Colon (tissue), 2 donors: ENCODE measurements around the gene CDKAL1.
"Not testable (repeated sequence)": the region's sequence is repeated elsewhere in the genome, so short reads cannot be mapped to it uniquely, and the experiment has no call there.

Experiments used
- FAIRE-seq: peaks from 2 replicates; lab custom pipeline; 2012; peaks lifted over from hg19 to GRCh38; lab: Jason Lieb, UNC
- donor health status: control.
- donor health status: control.

The CDKAL1 gene

GRCh38 chr6:21182589-21182988, 648.3 kb downstream of the CDKAL1 start:
- no peak for FAIRE-seq

GRCh38 chr6:21185861-21186478, 651.7 kb downstream of the CDKAL1 start:
- no peak for FAIRE-seq

GRCh38 chr6:21186479-21187055, 652.3 kb downstream of the CDKAL1 start:
- no peak for FAIRE-seq

- no peak for FAIRE-seq
Measured at GRCh38 chr6:21187485-21187884, 653.2 kb downstream of the CDKAL1 start.

GRCh38 chr6:21188505-21189223, 654.4 kb downstream of the CDKAL1 start:
- no peak for FAIRE-seq

- no peak for FAIRE-seq
Measured at GRCh38 chr6:21189759-21190158, 655.5 kb downstream of the CDKAL1 start.

GRCh38 chr6:21190701-21191100, 656.4 kb downstream of the CDKAL1 start:
- no peak for FAIRE-seq

GRCh38 chr6:21193790-21194475, 659.7 kb downstream of the CDKAL1 start:
- FAIRE-seq = no peak

GRCh38 chr6:21195301-21195700, 661.0 kb downstream of the CDKAL1 start:
- not testable (repeated sequence) for FAIRE-seq

- FAIRE-seq = no peak
Measured at GRCh38 chr6:21198032-21198640, 663.9 kb downstream of the CDKAL1 start.

- FAIRE-seq = no peak
Measured at GRCh38 chr6:21199262-21199661, 665.0 kb downstream of the CDKAL1 start.

GRCh38 chr6:21200134-21200870, 666.0 kb downstream of the CDKAL1 start:
- no peak for FAIRE-seq

- no peak for FAIRE-seq
Measured at GRCh38 chr6:21201187-21201586, 666.9 kb downstream of the CDKAL1 start.

GRCh38 chr6:21201637-21202350, 667.5 kb downstream of the CDKAL1 start:
- no peak for FAIRE-seq

- no peak for FAIRE-seq
Measured at GRCh38 chr6:21202521-21202920, 668.3 kb downstream of the CDKAL1 start.

- no peak for FAIRE-seq
Measured at GRCh38 chr6:21204951-21205350, 670.7 kb downstream of the CDKAL1 start.

GRCh38 chr6:21208081-21208795, 674.0 kb downstream of the CDKAL1 start:
- no peak for FAIRE-seq

GRCh38 chr6:21208796-21209186, 674.5 kb downstream of the CDKAL1 start:
- no peak for FAIRE-seq

- no peak for FAIRE-seq
Measured at GRCh38 chr6:21213492-21213891, 679.2 kb downstream of the CDKAL1 start.

- FAIRE-seq = no peak
Measured at GRCh38 chr6:21214738-21215448, 680.6 kb downstream of the CDKAL1 start.
